HL-60 (cell line): ENCODE results near the gene LRSAM1.

Source experiments
- DNase-seq, 2 experiments: peaks; one replicate each; pipeline ENCODE4 v3.0.0-alpha.2; 2010 to 2020; ENCODE audit warnings: low read depth in 1 of 2, low spot score in 1 of 2
- H3K27ac ChIP-seq: fragments of 250-450 bp; sonication (Bioruptor Pico); replicated peaks from 2 replicates; pipeline ENCODE4 v1.5.1; 2020; ENCODE audit warnings: mild to moderate bottlenecking, moderate library complexity
- H3K27me3 ChIP-seq: fragments of 250-450 bp; sonication (Bioruptor Pico); 2 replicates; pipeline ENCODE4 v1.5.1; 2021; ENCODE audit warnings: mild to moderate bottlenecking, moderate library complexity; ENCODE audit not compliant: insufficient read depth, poor library complexity, severe bottlenecking
- H3K4me3 ChIP-seq: replicated peaks from 2 replicates; pipeline ENCODE4 v1.5.1; 2011; ENCODE audit warnings: mild to moderate bottlenecking, control low read depth, low read length; ENCODE audit not compliant: insufficient read depth
- GABPA ChIP-seq: IDR thresholded peaks from 2 replicates; pipeline ENCODE4 v1.6.1; 2012; ENCODE audit warnings: low read depth
- POLR2AphosphoS5 ChIP-seq: IDR thresholded peaks from 2 replicates; pipeline ENCODE4 v1.6.1; 2012; ENCODE audit warnings: low read depth
- SPI1 ChIP-seq: IDR thresholded peaks from 2 replicates; pipeline ENCODE4 v1.6.1; 2012; ENCODE audit warnings: low read depth, mild to moderate bottlenecking, borderline replicate concordance
- TF ChIP-seq, protein P1 (sequence below): IDR thresholded peaks from 2 replicates; pipeline ENCODE4 v1.6.1; 2012; ENCODE audit warnings: low read depth; ENCODE audit not compliant: insufficient replicate concordance
- TF ChIP-seq, protein P2 (sequence below): IDR thresholded peaks from one replicate; pipeline ENCODE4 v1.5.1; 2011; ENCODE audit warnings: low read length, control low read depth, inconsistent platforms; ENCODE audit not compliant: insufficient read depth

The LRSAM1 gene

DNA sequence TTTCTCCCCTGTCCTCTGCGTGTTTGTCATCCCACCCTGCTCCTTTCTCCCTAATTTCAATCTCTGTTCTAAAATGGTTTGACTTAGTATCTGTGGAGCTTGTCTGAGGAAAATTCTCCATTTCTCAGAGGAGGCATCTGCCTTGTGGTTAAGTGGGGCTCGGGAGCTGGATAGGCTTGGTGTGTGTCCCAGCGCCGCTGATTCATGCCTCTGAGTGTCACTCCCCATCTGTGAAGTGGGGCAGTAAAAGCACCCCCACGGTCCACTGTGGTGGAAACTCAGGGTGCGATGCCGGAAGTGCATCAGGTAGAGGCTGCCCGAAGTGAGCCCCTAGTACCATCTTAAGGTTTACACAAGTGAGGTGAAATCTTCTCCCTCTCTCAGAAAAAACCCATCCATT, 37.6 kb downstream of the LRSAM1 start:
- no peak for DNase-seq
- TF ChIP-seq POLR2AphosphoS5, result no peak
- no peak for TF ChIP-seq SPI1
- TF ChIP-seq, protein P1, sequence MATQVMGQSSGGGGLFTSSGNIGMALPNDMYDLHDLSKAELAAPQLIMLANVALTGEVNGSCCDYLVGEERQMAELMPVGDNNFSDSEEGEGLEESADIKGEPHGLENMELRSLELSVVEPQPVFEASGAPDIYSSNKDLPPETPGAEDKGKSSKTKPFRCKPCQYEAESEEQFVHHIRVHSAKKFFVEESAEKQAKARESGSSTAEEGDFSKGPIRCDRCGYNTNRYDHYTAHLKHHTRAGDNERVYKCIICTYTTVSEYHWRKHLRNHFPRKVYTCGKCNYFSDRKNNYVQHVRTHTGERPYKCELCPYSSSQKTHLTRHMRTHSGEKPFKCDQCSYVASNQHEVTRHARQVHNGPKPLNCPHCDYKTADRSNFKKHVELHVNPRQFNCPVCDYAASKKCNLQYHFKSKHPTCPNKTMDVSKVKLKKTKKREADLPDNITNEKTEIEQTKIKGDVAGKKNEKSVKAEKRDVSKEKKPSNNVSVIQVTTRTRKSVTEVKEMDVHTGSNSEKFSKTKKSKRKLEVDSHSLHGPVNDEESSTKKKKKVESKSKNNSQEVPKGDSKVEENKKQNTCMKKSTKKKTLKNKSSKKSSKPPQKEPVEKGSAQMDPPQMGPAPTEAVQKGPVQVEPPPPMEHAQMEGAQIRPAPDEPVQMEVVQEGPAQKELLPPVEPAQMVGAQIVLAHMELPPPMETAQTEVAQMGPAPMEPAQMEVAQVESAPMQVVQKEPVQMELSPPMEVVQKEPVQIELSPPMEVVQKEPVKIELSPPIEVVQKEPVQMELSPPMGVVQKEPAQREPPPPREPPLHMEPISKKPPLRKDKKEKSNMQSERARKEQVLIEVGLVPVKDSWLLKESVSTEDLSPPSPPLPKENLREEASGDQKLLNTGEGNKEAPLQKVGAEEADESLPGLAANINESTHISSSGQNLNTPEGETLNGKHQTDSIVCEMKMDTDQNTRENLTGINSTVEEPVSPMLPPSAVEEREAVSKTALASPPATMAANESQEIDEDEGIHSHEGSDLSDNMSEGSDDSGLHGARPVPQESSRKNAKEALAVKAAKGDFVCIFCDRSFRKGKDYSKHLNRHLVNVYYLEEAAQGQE, result no peak
- TF ChIP-seq GABPA, result no peak
- TF ChIP-seq, protein P2, sequence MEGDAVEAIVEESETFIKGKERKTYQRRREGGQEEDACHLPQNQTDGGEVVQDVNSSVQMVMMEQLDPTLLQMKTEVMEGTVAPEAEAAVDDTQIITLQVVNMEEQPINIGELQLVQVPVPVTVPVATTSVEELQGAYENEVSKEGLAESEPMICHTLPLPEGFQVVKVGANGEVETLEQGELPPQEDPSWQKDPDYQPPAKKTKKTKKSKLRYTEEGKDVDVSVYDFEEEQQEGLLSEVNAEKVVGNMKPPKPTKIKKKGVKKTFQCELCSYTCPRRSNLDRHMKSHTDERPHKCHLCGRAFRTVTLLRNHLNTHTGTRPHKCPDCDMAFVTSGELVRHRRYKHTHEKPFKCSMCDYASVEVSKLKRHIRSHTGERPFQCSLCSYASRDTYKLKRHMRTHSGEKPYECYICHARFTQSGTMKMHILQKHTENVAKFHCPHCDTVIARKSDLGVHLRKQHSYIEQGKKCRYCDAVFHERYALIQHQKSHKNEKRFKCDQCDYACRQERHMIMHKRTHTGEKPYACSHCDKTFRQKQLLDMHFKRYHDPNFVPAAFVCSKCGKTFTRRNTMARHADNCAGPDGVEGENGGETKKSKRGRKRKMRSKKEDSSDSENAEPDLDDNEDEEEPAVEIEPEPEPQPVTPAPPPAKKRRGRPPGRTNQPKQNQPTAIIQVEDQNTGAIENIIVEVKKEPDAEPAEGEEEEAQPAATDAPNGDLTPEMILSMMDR, result no peak
- Histone ChIP-seq H3K27ac (no peak overlapping the region), H3K27me3 (no peaks in the 10 kb centered on the region), H3K4me3 (no peak overlapping the region)

DNA sequence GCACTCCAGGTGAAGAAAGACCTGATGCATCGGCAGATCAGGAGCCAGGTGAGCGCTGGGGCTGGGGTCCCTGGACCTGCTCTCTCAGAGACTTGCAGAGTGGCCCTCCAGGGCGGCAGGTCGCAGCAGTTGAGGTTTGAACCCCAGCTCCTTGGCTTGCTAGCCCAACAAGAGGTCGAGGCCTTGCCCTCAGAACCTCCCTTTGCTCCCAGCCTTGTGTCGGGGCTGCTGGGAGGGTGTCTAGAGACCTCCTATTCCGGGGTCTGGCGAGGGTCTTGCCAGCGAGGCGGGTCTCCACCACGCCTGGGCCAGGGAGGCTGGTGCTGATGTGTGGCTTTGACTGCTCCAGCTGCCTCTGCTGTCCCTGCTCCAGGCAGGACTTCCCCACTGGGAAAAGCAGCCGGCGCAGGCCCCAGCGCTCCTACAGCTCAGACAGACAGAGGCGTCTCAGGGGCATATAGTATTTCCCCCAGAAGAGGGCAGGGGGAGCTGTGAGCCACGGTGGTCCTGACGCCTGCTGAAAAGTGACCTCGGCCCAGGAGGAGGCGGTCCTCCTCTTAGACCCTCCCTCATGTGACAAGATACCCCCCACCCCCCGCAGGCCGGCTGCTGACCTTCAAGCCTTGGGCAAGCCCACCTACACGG, 38.3 kb downstream of the LRSAM1 start:
- TF ChIP-seq, protein P1, result no peak
- no peak for TF ChIP-seq POLR2AphosphoS5
- TF ChIP-seq SPI1, result no peak
- no peak for TF ChIP-seq GABPA
- TF ChIP-seq, protein P2, result no peak
- no peak for DNase-seq
- Histone ChIP-seq H3K27ac (no peak overlapping the region), H3K27me3 (no peaks in the 10 kb centered on the region), H3K4me3 (no peak overlapping the region)

DNA sequence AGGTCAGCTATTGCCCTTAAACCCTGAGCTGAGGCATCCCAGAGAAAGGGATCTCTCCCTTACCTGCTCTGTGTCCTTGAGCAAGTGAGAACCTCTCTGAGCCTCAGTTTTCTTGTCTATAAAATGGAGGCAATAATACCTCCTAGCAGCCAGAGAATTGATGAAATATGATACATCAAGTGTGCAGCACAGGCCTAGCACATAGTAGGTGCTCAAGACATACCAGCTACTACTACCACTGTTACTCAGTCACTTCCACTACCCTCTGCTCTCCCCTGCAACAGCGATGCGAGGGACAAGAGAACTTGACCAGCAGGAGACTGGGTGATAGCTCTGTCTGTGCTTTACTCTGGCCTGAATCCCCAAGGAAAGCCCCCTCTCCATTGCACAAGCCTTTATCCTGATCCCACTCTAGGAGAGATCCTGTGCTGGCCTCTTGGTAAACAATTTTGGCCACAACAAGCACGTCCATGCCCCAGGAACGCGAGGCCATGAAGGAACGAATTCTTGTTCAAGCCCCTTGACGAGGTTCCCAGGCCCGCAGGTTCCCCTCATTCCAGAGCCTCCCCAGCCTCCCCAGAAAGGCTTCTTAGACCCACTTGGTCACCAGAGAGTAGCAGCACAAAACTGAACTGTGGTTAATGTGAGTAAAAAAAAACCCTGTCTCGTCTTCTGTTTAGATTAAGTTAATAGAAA, 39.4 kb downstream of the LRSAM1 start:
- no peak for DNase-seq
- TF ChIP-seq SPI1 (no peak), GABPA (no peak), POLR2AphosphoS5 (no peak)
- TF ChIP-seq, protein P1, result no peak
- TF ChIP-seq, protein P2, result no peak
- Histone ChIP-seq H3K27me3 (no peaks in the 10 kb centered on the region), H3K4me3 (no peak overlapping the region), H3K27ac (no peak overlapping the region)
